ENCODE results near the gene SLC15A4. TPM values are rescaled to one million over a fixed set of nuclear protein-coding genes. Genes with fewer than 3 reads are reported as not detected.

Gene SLC15A4
- total and polyA plus RNA-seq, 5 donors from 2014 or later: 1.7 to 12.4 (median 3.1) TPM

- no peak overlapping the region for H3K4me3 ChIP-seq (ENCODE audit: low read depth, low read length)
- H3K9me3 Mint-ChIP-seq: peaks cover 0 to 2% (median 0%) of the 10 kb centered on the region in 7 donors
- no peaks in the 10 kb centered on the region for H3K36me3 ChIP-seq (ENCODE audit: control insufficient read depth, insufficient read depth, low read length)
- DNase-seq (no peak), ATAC-seq (ENCODE audit: low read depth in 2 of 2) (no peak)
- H3K27me3 Mint-ChIP-seq: peaks cover 18% of the 10 kb centered on the region
- H3K27me3 ChIP-seq (ENCODE audit: control insufficient read depth, insufficient read depth, low read length): no peaks in the 10 kb centered on the region
- no peaks in the 10 kb centered on the region for H3K4me1 Mint-ChIP-seq
- H3K36me3 Mint-ChIP-seq: no peaks in the 10 kb centered on the region
- no peak overlapping the region for H3K4me3 Mint-ChIP-seq
- no peak overlapping the region for H3K27ac Mint-ChIP-seq
- no peak overlapping the region for H3K27ac ChIP-seq (ENCODE audit: insufficient read depth, low read length, poor library complexity, severe bottlenecking)
- no peaks in the 10 kb centered on the region for H3K9me3 ChIP-seq (ENCODE audit: control insufficient read depth in 2 of 2, low read length in 2 of 2)
- H3K4me1 ChIP-seq (ENCODE audit: control insufficient read depth, insufficient read depth, low read length, poor library complexity, severe bottlenecking): no peaks in the 10 kb centered on the region
Measured at GRCh38 chr12:128859311-128859710, 35.6 kb upstream of the SLC15A4 start.

- no peak for DNase-seq
- no peak overlapping the region for H3K4me3 Mint-ChIP-seq
- Histone ChIP-seq H3K27me3 (ENCODE audit: control insufficient read depth, insufficient read depth, low read length) (no peaks in the 10 kb centered on the region), H3K4me3 (ENCODE audit: low read depth, low read length) (no peak overlapping the region), H3K4me1 (ENCODE audit: control insufficient read depth, insufficient read depth, low read length, poor library complexity, severe bottlenecking) (no peaks in the 10 kb centered on the region), H3K9me3 (ENCODE audit: control insufficient read depth in 2 of 2, low read length in 2 of 2) (no peaks in the 10 kb centered on the region), H3K36me3 (ENCODE audit: control insufficient read depth, insufficient read depth, low read length) (no peaks in the 10 kb centered on the region), H3K27ac (ENCODE audit: insufficient read depth, low read length, poor library complexity, severe bottlenecking) (no peak overlapping the region)
- H3K36me3 Mint-ChIP-seq: no peaks in the 10 kb centered on the region
- no peak for ATAC-seq (ENCODE audit: low read depth in 2 of 2)
- H3K27me3 Mint-ChIP-seq: peaks cover 23% of the 10 kb centered on the region
- H3K4me1 Mint-ChIP-seq: no peaks in the 10 kb centered on the region
- H3K9me3 Mint-ChIP-seq: no peaks in the 10 kb centered on the region
- no peak overlapping the region for H3K27ac Mint-ChIP-seq
Measured at GRCh38 chr12:128857133-128857763, 33.5 kb upstream of the SLC15A4 start.

- ATAC-seq (ENCODE audit: low read depth in 2 of 2) (no peak), DNase-seq (no peak)
- no peaks in the 10 kb centered on the region for H3K4me1 ChIP-seq (ENCODE audit: control insufficient read depth, insufficient read depth, low read length, poor library complexity, severe bottlenecking)
- no peak overlapping the region for H3K4me3 ChIP-seq (ENCODE audit: low read depth, low read length)
- Mint-ChIP-seq H3K27me3 (peaks cover 28% of the 10 kb centered on the region), H3K9me3 (no peaks in the 10 kb centered on the region), H3K36me3 (no peaks in the 10 kb centered on the region), H3K4me1 (no peaks in the 10 kb centered on the region), H3K27ac (peak overlapping the region in 1 of 3 donors; percentile 58), H3K4me3 (no peak overlapping the region)
- no peak overlapping the region for H3K27ac ChIP-seq (ENCODE audit: insufficient read depth, low read length, poor library complexity, severe bottlenecking)
- no peaks in the 10 kb centered on the region for H3K9me3 ChIP-seq (ENCODE audit: control insufficient read depth in 2 of 2, low read length in 2 of 2)
- H3K36me3 ChIP-seq (ENCODE audit: control insufficient read depth, insufficient read depth, low read length): no peaks in the 10 kb centered on the region
- no peaks in the 10 kb centered on the region for H3K27me3 ChIP-seq (ENCODE audit: control insufficient read depth, insufficient read depth, low read length)
Measured at GRCh38 chr12:128856791-128857078, 33.0 kb upstream of the SLC15A4 start.

- Mint-ChIP-seq H3K4me3 (no peak overlapping the region), H3K4me1 (no peaks in the 10 kb centered on the region)
- H3K27ac ChIP-seq (ENCODE audit: insufficient read depth, low read length, poor library complexity, severe bottlenecking): no peak overlapping the region
Measured at GRCh38 chr12:128856035-128856790, 32.5 kb upstream of the SLC15A4 start.

GRCh38 chr12:128853600-128854197 is 29.9 kb upstream of the SLC15A4 start:
- no peaks in the 10 kb centered on the region for H3K27me3 ChIP-seq (ENCODE audit: control insufficient read depth, insufficient read depth, low read length)
- no peak overlapping the region for H3K4me3 ChIP-seq (ENCODE audit: low read depth, low read length)
- Mint-ChIP-seq H3K9me3 (no peaks in the 10 kb centered on the region), H3K4me3 (no peak overlapping the region), H3K4me1 (no peaks in the 10 kb centered on the region), H3K27me3 (peaks cover 37% of the 10 kb centered on the region), H3K27ac (no peak overlapping the region), H3K36me3 (no peaks in the 10 kb centered on the region)
- ATAC-seq (ENCODE audit: low read depth in 2 of 2) (no peak), DNase-seq (no peak)
- no peaks in the 10 kb centered on the region for H3K9me3 ChIP-seq (ENCODE audit: control insufficient read depth in 2 of 2, low read length in 2 of 2)
- H3K27ac ChIP-seq (ENCODE audit: insufficient read depth, low read length, poor library complexity, severe bottlenecking): no peak overlapping the region
- no peaks in the 10 kb centered on the region for H3K36me3 ChIP-seq (ENCODE audit: control insufficient read depth, insufficient read depth, low read length)
- H3K4me1 ChIP-seq (ENCODE audit: control insufficient read depth, insufficient read depth, low read length, poor library complexity, severe bottlenecking): no peaks in the 10 kb centered on the region

More at GRCh38 chr12:128856035-128856790, 32.5 kb upstream of the SLC15A4 start:
- Histone ChIP-seq H3K36me3 (ENCODE audit: control insufficient read depth, insufficient read depth, low read length) (no peaks in the 10 kb centered on the region), H3K4me1 (ENCODE audit: control insufficient read depth, insufficient read depth, low read length, poor library complexity, severe bottlenecking) (no peaks in the 10 kb centered on the region), H3K4me3 (ENCODE audit: low read depth, low read length) (no peak overlapping the region), H3K27me3 (ENCODE audit: control insufficient read depth, insufficient read depth, low read length) (no peaks in the 10 kb centered on the region), H3K9me3 (ENCODE audit: control insufficient read depth in 2 of 2, low read length in 2 of 2) (no peaks in the 10 kb centered on the region)
- Mint-ChIP-seq H3K9me3 (no peaks in the 10 kb centered on the region), H3K36me3 (no peaks in the 10 kb centered on the region), H3K27ac (peak overlapping the region in 1 of 3 donors; percentile 58), H3K27me3 (peaks cover 33% of the 10 kb centered on the region)
- ATAC-seq (ENCODE audit: low read depth in 2 of 2): no peak
- DNase-seq: no peak

GRCh38 chr12:128852885-128853599 is 29.3 kb upstream of the SLC15A4 start, which contains the start of gene GLT1D1:
Gene GLT1D1, plus strand, starts transcription at chr12:128853478. Its CDS starts 104 bp downstream, at chr12:128853582.
- no peaks in the 10 kb centered on the region for H3K36me3 ChIP-seq (ENCODE audit: control insufficient read depth, insufficient read depth, low read length)
- H3K27me3 Mint-ChIP-seq: peaks cover 37% of the 10 kb centered on the region
- no peaks in the 10 kb centered on the region for H3K4me1 ChIP-seq (ENCODE audit: control insufficient read depth, insufficient read depth, low read length, poor library complexity, severe bottlenecking)
- no peaks in the 10 kb centered on the region for H3K27me3 ChIP-seq (ENCODE audit: control insufficient read depth, insufficient read depth, low read length)
- no peaks in the 10 kb centered on the region for H3K4me1 Mint-ChIP-seq
- H3K9me3 Mint-ChIP-seq: no peaks in the 10 kb centered on the region
- H3K36me3 Mint-ChIP-seq: no peaks in the 10 kb centered on the region
- no peak within 1 kb of the TSS for H3K27ac Mint-ChIP-seq
- no peak within 1 kb of the TSS for H3K4me3 Mint-ChIP-seq
- DNase-seq: no peak
- no peak within 1 kb of the TSS for H3K27ac ChIP-seq (ENCODE audit: insufficient read depth, low read length, poor library complexity, severe bottlenecking)
- ATAC-seq (ENCODE audit: low read depth in 2 of 2): no peak
- H3K4me3 ChIP-seq (ENCODE audit: low read depth, low read length): no peak within 1 kb of the TSS
- H3K9me3 ChIP-seq (ENCODE audit: control insufficient read depth in 2 of 2, low read length in 2 of 2): no peaks in the 10 kb centered on the region

GRCh38 chr12:128852026-128852698 is 28.4 kb upstream of the SLC15A4 start:
- Histone ChIP-seq H3K36me3 (ENCODE audit: control insufficient read depth, insufficient read depth, low read length) (no peaks in the 10 kb centered on the region), H3K27ac (ENCODE audit: insufficient read depth, low read length, poor library complexity, severe bottlenecking) (no peak overlapping the region), H3K4me1 (ENCODE audit: control insufficient read depth, insufficient read depth, low read length, poor library complexity, severe bottlenecking) (no peaks in the 10 kb centered on the region), H3K4me3 (ENCODE audit: low read depth, low read length) (no peak overlapping the region), H3K9me3 (ENCODE audit: control insufficient read depth in 2 of 2, low read length in 2 of 2) (no peaks in the 10 kb centered on the region), H3K27me3 (ENCODE audit: control insufficient read depth, insufficient read depth, low read length) (no peaks in the 10 kb centered on the region)
- Mint-ChIP-seq H3K27me3 (peaks cover 33% of the 10 kb centered on the region), H3K4me3 (no peak overlapping the region), H3K4me1 (no peaks in the 10 kb centered on the region), H3K36me3 (no peaks in the 10 kb centered on the region), H3K27ac (no peak overlapping the region), H3K9me3 (no peaks in the 10 kb centered on the region)
- no peak for ATAC-seq (ENCODE audit: low read depth in 2 of 2)
- DNase-seq: no peak

Measured in CD4-positive, CD25-positive, alpha-beta regulatory T cell (primary cell).